Measurements from ENCODE around the gene SEC14L1.
"Not testable (repeated sequence)": the region's sequence is repeated elsewhere in the genome, so short reads cannot be mapped to it uniquely, and the experiment has no call there.

SEC14L1 gene

DNA sequence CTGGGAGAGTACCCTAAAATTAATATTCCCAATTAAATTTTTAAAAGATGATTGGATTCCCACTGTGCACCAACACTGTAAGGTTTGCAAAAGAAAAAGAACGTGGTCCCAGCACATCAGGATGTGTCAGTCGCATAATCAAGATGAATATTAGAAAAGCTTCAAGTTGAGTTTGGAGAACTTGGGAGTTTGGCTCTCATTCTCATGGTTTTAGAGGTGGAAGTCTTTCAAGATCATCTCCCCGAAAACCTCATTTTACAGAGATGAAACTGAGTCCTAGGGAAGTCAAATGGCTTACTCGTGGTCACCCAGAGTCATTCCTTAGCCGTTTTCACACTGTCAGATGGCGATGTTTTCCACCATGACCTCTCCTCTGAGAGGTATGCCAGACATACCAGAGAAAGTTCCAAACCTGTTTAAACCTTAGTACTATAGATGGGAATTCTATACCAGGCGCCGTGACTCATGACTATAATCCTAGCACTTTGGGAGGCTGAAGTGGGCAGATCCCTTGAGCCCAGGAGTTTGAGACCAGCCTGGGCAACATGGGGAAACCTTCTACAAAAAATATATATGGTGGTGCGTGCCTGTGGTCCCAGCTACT, 1.2 kb downstream of the SEC14L1 start:
- no peak for DNase-seq (ENCODE audit: low read depth)

DNA sequence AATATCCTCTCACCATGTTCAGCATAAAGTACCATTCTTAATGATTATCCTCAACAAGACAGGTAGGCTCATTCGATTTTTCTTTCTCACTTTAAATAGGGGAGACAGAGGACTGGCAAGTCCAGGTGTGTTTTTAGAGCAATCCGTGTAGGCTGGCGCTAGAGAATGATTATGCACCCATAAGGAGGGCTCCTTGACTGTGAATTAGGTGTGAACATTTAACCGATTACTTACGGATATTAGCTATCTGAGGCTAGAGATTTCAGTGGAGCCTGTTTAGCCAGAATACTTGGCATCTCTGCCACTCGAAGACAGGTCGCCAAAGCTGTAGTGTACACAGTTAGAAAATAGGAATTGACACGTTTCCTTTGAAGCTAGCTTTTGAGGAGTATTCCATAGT, 1.9 kb downstream of the SEC14L1 start:
- no peak for DNase-seq (ENCODE audit: low read depth)

- DNase-seq (ENCODE audit: low read depth) = no peak
Observed at GRCh38 chr17:77143306-77143705, 2.5 kb downstream of the SEC14L1 start.

DNA sequence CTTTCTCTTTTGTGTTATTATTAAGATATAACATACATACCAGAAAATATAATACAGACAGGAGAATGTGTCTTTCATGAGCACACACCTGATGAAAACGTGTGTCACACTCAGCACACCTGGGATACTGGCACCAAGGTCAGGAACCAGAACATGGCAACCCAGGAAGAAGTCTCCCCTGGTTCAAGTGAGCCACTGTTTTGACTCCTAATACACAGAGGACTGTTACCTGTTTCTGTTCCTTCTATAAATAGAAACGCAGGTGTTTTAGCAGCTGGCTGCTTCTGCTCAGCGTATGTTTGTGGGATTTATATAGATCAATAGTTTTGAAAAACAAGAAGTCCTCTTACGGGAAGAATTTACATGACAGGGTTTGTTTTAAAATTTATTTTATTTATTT, 3.5 kb downstream of the SEC14L1 start:
- DNase-seq (ENCODE audit: low read depth) = no peak

GRCh38 chr17:77145224-77145611, 4.4 kb downstream of the SEC14L1 start:
- no peak for DNase-seq (ENCODE audit: low read depth)

DNA sequence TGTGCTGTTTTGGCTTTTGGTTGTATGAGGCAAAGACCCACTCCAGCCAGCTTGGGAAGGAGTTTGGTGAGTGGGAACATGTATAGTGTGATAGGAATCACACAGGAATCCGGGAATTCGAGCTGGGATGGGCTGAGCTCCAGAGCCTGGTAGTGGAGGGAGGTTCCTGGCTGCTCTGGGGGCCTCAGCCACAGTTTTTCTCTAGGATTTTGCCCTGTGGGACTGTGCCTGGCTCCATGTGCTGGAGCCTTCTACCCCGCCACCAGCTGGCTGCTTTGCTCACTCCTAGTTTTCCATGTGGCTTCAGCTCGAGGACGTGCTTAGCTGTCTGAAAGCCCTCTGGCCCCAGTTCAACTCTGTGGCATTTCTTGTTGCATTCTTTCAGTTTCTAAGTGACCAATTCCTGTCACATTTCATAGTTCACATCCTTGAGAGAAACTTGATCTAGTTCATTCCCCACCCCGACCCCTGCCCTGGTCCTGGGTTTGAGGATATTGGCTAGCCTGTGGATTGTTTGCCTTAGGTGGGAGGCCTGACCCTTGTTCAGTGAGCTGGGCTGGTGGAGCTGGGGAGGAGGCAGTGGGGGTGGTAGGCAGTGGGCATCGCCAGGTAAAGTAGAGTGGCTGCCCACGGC, 5.0 kb downstream of the SEC14L1 start:
- no peak for DNase-seq (ENCODE audit: low read depth)

- no peak for DNase-seq (ENCODE audit: low read depth)
Observed at GRCh38 chr17:77146246-77146632, 5.5 kb downstream of the SEC14L1 start.

DNA sequence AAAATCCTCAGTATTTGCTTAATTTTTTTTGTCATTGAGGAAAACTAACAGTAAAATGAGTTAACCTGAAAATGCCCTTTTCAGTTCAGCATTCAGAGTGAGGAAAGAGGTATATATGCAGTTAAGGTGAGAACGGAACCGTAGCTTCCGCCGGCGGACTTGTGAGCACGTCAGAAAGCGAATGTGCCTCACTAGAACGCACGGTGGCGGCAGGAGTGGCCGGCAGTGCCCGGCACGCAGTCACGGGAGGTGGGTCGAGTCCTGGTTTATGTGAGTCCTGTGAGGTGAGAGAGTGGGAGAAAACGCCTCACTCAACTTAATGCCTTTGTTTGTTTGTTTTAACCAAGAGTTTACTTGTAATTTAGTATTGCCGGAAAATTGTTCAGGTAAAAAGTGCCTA, 6.1 kb downstream of the SEC14L1 start:
- no peak for DNase-seq (ENCODE audit: low read depth)

DNA sequence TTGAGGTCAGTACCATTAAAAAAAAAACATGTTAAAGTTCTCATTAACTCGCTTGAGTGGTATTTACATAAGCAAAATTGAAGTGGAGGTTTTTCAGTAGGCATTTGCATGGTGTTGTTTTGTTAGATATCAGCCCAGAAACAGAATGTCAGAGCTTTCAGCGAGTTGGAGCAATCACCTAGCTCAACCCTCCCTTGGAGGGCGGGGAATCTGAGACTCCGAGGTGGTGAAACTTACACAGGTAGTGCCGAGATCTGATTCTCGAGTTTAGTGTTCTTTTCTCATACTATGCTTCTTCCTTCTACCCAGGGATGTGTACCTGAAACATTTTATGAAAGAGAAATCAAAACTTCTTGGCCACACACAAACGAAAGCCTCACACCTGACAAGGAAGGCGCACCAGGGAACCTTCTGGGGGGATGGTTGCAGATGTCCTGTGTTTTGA, 6.6 kb downstream of the SEC14L1 start:
- no peak for DNase-seq (ENCODE audit: low read depth)

- no peak for DNase-seq (ENCODE audit: low read depth)
Observed at GRCh38 chr17:77148077-77148939, 7.5 kb downstream of the SEC14L1 start.

DNA sequence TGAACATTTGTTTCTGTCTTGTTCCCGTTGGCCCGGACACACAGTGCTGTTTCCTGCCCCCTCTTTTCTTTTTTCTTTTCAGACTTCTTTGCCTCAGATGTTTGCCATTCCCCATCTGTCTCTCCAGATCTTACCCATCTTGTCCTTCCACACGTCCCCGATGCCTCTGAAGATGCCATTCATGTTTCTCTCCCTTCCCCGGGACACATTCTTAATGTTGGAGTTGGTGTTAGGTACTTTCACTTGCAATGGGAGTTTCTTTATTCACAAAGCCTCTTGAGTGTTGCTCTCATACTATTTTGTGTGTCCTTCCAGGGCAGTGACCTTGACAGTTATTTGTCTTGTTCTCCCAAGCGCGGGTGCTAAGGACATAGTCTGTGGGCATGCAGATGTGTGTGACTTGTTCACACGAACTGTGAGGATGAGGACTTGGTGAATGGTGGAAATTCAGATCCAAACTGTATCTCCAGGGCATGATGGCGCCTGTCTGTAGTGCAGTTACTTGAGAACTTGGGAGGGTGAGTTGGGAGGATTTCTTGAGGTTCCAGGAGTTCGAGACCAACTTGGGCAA, 8.3 kb downstream of the SEC14L1 start:
- no peak for DNase-seq (ENCODE audit: low read depth)

- DNase-seq (ENCODE audit: low read depth) = no peak
Observed at GRCh38 chr17:77150196-77150595, 9.4 kb downstream of the SEC14L1 start.

DNA sequence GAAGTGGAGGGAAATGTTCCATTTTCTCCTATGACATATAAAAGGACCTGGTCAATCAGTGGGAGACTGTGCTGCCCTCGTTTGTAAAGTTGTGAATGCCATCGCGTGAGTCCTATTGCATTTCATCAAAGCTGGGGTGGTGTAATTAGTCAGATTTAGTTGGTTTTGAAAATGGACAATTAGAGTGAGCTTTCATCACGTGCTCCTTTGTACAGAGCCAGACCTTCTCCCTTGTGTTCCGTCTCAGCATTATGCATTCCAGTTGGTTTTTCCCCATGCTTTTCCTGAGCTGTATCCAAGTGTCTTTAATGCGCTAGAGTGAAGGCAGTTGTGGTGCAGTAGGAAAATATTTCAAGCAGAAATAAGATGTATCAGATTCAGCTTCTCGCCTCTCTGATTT, 10.4 kb downstream of the SEC14L1 start:
- no peak for DNase-seq (ENCODE audit: low read depth)

DNA sequence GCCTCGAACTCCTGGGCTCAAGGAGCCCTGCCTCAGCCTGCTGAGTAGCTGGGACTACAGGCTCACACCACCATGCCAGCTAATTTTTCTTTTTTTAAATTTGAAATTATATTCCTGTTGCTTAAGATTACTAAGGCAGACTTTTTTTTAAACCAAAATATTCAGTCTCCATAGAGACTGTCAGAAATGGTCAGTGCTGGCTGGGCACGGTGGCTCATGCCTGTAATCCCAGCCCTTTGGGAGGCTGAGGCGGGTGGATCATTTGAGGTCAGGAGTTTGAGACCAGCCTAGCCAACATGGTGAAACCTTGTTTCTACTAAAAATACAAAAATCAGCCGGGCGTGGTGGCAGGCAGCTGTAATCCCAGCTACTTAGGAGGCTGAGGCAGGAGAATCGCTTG, 11.3 kb downstream of the SEC14L1 start:
- not testable (repeated sequence) for DNase-seq (ENCODE audit: low read depth)

DNA sequence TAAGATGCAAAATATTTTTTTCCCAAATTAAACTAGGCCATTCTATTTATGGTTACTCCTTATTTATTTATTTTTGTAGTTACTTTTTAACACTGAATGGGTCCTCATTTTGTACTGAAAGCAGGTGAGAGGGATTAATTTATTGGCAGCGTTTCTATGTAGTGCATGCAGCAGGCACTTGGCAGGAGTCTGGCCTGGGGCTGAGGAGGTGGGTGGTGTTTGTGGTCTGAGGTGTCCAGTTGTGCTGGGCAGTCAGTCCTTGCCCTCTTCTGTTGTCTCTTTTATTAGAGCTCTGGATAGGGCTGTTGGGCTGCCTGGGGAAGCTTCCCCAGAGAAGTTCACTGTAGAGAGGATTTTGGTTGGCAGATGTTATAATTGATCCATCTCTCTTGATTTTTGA, 12.7 kb downstream of the SEC14L1 start:
- no peak for DNase-seq (ENCODE audit: low read depth)

GRCh38 chr17:77153999-77154586, 13.3 kb downstream of the SEC14L1 start:
- DNase-seq (ENCODE audit: low read depth) = no peak

GRCh38 chr17:77155125-77155524, 14.4 kb downstream of the SEC14L1 start:
- DNase-seq (ENCODE audit: low read depth) = no peak

DNA sequence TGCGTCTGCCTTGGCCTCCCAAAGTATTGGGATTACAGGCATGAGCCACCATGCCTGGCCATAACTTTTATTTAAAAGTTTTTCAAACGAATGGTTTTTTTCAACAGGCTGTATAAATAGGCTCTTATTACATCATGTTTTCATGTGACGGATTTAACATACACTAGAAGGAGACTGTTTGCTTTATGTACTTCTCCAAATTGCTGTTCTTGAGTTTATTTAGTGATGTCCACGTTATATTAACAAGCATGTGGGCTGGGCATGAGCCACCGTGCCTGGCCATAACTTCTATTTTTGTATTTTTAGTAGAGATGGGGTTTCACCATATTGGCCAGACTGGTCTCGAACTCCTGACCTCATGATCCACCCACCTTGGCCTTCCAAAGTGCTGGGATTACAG, 17.0 kb downstream of the SEC14L1 start:
- not testable (repeated sequence) for DNase-seq (ENCODE audit: low read depth)

DNA sequence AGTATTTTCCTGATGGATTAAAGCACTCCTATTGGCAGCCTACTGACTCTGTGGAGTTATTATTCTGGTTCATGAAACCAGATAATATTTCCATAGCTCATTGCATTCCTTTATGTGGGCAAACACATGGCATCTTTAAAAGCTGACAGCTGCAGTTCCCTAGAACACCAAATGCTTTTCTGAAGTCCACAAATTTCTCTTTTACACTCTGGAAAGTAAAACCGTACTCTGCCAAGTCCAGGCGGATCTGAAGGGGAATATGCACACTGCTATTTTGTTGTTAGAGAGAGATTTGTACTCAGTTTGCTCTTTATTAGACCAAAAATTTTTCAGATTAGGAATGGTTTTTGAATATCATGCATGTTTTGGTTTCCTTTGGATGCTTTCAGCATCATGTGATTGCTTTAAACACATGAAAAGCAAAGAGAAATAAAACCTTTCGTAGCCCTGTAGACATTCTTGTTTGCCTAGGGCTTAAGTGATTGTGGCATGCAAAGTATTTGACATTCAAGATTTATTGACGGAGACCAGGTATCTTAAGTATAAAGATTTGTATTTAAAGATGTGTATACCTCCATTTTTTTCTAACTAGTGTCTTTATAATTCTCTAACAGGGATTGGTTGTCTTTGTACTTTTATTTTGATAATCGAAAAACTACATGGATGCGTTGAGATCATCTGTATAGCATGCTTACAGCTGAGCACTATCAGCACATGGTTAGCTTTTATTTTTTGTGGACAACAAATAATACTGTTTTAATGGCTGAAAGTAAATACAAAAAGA, 19.5 kb downstream of the SEC14L1 start:
- no peak for DNase-seq (ENCODE audit: low read depth)

GRCh38 chr17:77160875-77161530, 20.2 kb downstream of the SEC14L1 start:
- DNase-seq (ENCODE audit: low read depth) = no peak

DNA sequence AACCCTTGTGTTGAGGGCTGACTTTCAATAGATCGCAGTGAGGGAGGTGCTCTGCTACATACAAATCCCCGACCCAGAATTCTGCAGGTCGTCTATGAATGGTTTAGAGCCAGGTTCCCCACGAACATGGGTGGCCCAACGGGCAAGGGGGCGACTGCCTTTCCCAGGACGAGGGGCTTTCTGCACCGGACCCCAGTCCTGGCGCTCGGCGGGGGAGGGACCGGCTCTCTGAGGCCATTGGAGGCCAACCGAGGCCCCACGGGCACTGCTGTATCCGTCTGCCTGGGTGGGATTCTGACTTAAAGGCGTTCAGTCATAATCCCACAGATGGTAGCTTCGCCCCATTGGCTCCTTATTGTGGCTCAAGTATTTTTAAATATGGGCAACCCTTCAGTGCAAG, 21.2 kb downstream of the SEC14L1 start:
- no peak for DNase-seq (ENCODE audit: low read depth)
